Renal pelvis (tissue), 4 donors: Measurements from ENCODE around the gene GPC2. TPM values are rescaled to one million over a fixed set of nuclear protein-coding genes. Genes with fewer than 3 reads are reported as not detected.
"Not testable (repeated sequence)": the region's sequence is repeated elsewhere in the genome, so short reads cannot be mapped to it uniquely, and the experiment has no call there.

Experiments
- DNase-seq: peaks from one replicate; pipeline ENCODE4 v3.0.0-alpha.2; 2013
- polyA plus RNA-seq, 3 donors: library from polyadenylated mRNA; unstranded; fragments of 120-200 nt; gene quantifications; one replicate each; pipeline ENCODE4 v1.2.1, GENCODE V29; 2013; ENCODE audit not compliant: insufficient read length in 3 of 3

GPC2 gene
- polyA plus RNA-seq, 3 donors = 13.6 to 16.6 (median 14.0) TPM

DNA sequence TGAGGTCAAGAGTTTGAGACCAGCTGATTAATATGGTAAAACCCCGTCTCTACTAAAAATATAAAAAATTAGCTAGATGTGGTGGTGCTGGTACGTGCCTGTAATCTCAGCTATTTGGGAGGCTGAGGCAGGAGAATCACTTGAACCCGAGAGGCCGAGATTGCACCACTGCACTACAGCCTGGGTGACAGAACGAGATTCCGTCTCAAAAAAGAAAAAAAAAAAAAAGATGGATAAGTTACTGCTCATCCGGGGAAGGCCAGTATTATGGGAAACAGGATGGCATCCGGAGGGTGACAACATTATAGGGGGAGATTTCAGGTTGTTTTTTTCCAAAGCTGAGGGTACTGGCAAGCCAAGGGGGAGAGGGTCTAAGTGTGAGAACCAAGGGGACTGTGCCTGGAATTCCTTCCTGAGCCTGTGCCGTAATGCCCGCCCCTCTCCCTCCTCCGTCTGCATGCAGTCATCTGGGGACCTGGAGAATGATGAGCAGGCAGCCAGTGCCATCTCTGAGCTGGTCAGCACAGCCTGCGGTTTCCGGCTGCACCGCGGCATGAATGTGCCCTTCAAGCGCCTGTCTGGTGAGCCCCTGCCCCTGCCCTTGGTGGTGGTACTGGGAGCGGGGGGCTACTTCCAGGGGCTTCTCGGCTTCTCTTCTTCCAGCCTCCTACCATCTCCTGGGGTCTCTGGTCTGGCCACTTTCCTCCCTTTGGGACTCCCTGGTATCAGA, 24.1 kb downstream of the GPC2 start:
- DNase-seq = no peak

GRCh38 chr7:100152404-100152803, 24.8 kb downstream of the GPC2 start:
- DNase-seq = no peak

DNA sequence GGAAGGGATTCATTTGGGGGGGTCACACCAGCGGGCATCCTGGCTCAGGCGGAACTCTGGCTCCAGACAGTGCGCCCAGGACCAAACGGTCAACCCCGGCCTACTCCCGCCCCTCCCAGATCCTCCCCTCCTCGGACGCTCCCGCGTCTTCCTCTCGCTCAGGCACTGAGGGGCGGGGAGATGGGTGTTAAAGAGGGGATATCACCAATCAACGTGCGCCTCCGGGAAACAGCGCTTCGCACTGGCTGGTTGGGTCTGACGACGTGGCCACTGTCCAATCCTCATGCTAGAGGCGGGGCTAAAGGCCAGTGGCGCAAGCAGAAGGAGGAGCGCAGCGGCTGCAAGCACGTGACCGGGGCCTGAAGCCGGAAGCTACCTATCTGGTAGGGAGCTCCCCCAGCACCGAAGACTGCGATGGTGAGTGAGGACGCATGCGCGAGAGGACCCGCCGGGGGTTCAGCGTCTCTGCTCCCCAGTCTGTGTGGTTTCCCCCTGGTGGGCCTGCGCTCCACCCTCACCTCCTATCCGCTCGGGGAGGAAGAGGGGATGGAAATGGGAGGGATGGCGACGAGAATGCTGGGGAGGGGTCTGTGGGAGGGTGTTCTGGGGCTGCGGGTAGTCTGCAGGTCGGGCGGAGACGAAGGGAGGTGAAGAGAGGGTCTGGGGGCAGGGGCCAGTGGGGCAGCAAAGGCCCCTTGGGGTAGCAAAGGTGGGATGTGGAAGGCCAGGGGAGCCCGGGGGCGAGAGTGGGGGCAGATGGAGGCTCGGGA, 28.4 kb downstream of the GPC2 start, which contains the start of gene LAMTOR4:
Gene LAMTOR4, plus strand, starts transcription at position 360 of the 770 bp plus-strand sequence. Its CDS starts 55 bp downstream, at position 415.
- peak; percentile 99 for DNase-seq

DNA sequence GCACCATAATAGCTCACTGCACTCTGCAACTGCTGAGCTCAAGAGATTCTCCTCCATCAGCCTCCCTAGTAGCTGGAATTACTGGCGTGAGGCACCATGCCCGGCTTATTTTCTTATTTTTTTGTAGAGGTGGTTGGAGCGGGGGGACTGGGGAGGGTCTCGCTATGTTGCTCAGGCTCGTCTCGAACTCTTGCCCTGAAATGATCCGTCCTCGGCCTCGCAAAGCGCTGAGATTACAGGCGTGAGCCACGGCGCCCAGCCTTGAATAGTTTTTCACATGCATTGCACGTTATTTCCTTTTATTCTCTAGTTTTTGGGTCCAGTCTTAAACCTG, 29.0 kb downstream of the GPC2 start:
- no peak for DNase-seq

GRCh38 chr7:100147278-100147677, 29.9 kb downstream of the GPC2 start:
- DNase-seq = no peak

DNA sequence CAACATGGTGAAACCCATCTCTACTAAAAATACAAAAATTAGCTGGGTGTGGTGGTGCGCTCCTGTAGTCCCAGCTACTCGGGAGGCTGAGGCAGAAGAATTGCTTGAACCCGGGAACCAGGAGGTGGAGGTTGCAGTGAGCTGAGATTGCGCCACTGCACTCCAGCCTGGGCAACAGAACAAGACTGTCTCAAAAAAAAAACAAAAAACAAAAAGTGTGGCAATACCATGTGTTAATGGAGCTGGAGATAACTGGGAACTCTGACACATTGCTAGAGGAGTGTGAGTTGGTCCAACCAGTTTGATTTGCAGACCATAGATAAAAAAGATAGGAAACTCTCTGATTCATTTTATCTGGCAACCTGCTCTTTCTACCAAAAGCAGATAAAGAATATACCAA, 30.8 kb downstream of the GPC2 start:
- not testable (repeated sequence) for DNase-seq

- no peak for DNase-seq
These were observed 34.7 kb downstream of the GPC2 start for GRCh38 chr7:100142461-100142860.

GRCh38 chr7:100141555-100141949, 35.6 kb downstream of the GPC2 start:
- no peak for DNase-seq

- no peak for DNase-seq
These were observed 39.1 kb downstream of the GPC2 start for GRCh38 chr7:100137851-100138760.

DNA sequence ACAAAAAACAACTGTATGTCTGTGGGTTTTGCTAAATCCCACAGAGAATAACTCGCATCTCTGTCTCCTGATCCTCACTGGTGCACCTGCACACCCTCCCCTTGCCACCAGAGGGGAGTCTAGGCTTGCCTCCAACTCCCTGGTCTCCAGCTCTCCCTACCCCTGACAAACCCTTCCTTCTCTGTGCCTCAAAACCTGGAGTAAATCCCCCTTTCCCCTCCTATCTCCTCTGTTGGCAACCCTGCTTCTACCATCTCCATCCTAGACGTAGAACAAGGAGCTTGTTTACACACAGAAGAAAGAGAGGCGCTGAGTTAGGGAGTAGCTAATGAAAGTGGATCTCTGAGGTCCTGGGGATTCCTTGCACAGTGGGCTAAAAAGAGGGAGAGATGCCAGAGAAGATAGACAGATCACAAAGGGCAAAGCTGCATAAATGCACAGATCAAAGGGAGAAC, 44.5 kb downstream of the GPC2 start:
- no peak for DNase-seq

DNA sequence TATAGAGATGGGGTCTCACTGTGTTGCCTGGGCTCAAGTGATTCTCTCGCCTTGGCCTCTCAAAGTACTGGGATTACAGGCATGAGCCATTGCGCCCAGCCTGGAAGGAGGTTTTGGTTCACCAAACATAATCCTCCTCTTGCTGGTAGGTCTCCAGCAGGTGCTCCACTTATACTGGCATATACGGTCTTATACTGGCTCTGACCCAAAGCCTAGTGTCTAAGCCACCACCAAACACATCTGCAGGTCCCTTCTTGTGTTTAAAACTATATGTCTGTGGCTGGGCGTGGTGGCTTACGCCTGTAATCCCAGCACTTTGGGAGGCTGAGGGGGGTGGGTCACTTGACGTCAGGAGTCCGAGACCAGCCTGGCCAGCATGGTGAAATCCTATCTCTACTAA, 45.1 kb downstream of the GPC2 start:
- DNase-seq = no peak

- peak; percentile 74 for DNase-seq
These were observed 46.4 kb downstream of the GPC2 start for GRCh38 chr7:100130608-100131453.

DNA sequence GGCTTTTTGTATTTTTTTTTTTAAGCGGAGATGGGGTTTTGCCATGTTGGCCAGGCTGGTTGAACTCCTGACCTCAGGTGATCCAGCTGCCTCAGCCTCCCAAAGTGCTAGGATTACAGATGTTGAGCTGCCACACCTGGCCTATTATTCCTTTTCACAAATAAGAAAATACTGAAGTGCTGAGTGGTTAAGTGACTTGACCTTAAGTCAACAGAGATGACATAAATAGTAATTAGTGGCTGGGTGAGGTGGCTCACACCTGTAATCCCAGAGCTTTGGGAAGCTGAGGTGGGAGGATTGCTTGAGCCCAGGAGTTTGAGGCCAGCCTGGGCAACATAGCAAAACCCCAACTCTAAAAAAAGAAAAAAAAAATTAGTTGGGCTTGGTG, 47.0 kb downstream of the GPC2 start:
- DNase-seq = not testable (repeated sequence)

DNA sequence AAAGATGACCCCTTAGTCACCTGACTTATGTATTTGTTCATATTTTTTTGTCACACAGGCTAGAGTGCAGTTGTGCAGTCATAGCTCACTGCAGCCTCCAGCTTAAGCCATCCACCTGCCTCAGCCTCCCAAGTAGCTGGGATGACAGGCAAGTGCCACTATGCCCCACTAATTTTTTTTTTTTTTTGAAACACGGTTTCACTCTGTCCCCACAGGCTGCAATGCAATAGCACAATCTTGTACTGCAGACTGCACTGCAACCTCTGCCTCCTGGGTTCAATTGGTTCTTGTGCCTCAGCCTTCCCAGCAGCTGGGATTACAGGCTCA, 48.6 kb downstream of the GPC2 start:
- no peak for DNase-seq

GRCh38 chr7:100127866-100128636, 49.1 kb downstream of the GPC2 start:
- no peak for DNase-seq

- DNase-seq = peak; percentile 94
These were observed 50.0 kb downstream of the GPC2 start, which contains the start of gene MBLAC1 for GRCh38 chr7:100126931-100127865. Gene MBLAC1 (plus strand): TSS chr7:100126967. CDS start chr7:100127396, 429 bp downstream.

- DNase-seq = no peak
These were observed 50.8 kb downstream of the GPC2 start for GRCh38 chr7:100126239-100126930.
